ENCODE results near the gene TEPSIN.

Gene TEPSIN

DNA sequence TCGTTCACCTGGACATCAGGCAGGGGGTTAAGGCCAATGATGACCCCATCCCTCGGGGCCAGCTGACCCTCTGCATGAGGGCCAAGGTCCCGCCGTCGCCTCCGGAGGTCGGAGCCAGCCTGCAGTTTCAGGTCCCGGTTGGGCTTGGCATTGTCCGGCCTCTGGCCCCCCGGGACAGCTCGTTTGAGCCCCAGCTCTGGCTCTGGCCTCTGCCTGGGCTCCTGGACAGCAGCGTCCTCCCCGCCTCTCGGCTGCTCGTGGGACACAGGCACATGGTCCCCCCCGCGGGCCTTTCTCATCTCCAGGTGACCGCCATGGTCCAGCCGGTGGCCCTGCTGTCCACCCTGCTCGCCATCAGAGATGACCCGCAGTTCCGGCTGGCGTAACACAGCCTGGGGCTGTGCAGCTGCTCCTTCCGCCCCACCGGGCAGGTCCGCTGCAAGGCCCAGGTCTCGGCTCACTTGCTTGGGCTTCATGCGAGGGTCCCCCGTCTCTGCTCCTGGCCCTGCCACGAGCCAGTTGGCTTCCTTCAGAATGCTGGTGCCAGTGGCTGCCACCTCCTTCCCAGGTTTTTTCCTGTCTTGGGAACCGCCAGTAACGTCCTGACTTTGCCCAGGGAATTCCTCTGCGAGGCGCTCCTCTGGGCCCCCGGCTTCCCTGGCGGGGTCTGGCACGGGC is 6.9 kb upstream of the TEPSIN start:
- TF ChIP-seq CTCF (IDR thresholded peaks at IDR 0.05; ENCODE audit: borderline replicate concordance, insufficient read depth, low read depth, low read length): no peak
- H3K4me3 ChIP-seq (ENCODE audit: low read depth, low read length): no peak overlapping the region

- no peak overlapping the region for H3K4me3 ChIP-seq (ENCODE audit: low read depth, low read length)
- TF ChIP-seq CTCF (IDR thresholded peaks at IDR 0.05; ENCODE audit: borderline replicate concordance, insufficient read depth, low read depth, low read length): no peak
Observed at GRCh38 chr17:81245024-81245664, 6.3 kb upstream of the TEPSIN start.

DNA sequence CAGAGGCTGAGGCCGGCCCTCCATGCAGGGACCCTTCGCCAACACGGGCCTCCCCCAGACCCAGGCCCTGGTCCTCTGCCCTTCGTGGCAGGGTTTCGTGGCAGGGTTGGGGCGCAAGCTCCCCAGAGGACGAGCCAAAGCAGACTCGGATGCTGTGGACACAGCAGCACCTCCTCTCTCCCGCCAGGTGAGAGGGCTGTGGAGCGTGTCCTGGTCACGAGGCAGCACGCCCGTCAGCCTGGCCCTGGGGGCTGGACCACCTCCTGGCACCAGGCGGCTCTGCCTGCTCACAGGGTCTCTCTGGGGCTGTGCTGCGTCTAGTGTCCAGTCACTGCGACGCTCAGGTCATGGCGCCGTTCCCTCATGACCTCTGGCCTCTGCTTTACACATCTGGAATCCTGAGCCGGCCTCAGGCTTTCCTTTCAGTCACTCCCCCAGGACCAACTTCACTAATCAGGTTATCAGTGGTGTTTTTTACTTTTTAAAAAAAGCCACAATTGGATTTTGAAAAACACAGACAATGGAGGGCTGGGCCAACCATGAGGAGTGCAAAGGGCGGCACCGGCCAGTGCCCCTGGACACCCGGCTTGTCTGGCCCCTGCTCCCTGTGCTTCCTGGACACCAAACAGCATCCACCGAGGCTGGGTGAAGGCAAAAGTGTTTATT is 5.6 kb upstream of the TEPSIN start:
- H3K4me3 ChIP-seq (ENCODE audit: low read depth, low read length): no peak overlapping the region

DNA sequence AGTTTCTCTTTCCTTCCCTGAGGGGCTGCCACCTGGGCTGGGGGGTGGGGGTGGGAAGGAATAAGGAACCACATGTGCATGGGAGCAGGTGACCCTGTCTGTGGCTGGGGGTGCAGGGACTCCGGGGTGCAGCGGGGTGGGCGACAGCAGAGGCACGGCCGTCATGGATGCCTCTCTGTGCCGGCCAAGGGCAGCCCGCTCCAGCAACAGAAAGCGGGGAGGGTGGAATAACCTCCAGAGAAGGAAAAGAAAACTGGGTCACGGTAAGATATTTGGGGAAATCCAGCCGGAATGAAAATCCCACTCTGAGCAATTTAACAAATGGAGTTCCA is 4.4 kb upstream of the TEPSIN start:
- TF ChIP-seq CTCF (IDR thresholded peaks at IDR 0.05; ENCODE audit: borderline replicate concordance, insufficient read depth, low read depth, low read length): no peak
- no peak overlapping the region for H3K4me3 ChIP-seq (ENCODE audit: low read depth, low read length)

More for the DNA sequence above, 5.6 kb upstream of the TEPSIN start:
- TF ChIP-seq CTCF (IDR thresholded peaks at IDR 0.05; ENCODE audit: borderline replicate concordance, insufficient read depth, low read depth, low read length): no peak

DNA sequence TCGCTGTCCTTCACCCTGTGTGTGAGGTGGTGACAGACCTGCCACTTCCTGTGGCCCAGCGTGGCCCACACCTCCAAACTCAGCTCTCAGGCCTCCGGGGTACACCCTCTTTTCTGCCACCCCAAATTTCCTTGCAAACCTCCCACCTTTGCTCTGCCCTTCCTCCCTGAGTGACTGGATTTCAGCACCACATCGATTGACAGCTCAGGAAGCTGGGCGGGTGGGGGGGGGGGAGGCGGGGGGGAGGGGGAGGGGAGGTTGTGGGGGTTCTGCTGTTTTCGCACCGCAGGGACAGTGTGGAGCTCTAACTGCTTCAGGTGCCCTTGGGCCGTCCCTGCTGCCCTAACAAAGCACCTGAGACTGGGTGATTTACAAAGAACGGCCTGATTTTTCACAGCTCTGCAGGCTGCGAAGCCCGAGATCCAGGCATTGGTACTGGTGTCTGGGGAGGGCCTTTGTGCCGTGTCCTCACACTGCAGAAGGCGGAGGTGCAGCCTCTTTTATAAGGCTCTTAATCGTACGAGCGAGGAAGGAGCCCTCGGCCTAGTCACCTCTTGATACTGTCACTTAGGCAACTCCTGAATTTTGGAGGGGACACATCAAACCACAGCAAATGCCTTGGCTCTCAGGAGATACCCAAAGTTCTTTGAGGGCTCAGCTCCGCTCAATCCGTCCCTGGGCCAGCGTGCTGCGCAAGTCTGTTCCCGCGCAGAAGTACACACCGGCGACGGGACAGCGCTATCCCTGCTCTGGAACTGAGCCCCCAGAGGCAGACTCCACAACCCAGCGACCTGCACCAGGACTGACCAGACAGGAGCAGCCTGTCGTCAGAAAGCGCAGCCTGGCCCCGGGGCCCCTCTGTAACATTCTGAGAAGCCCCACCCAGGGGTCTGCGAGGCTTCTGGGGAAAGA is 3.8 kb upstream of the TEPSIN start:
- no peak for TF ChIP-seq CTCF (IDR thresholded peaks at IDR 0.05; ENCODE audit: borderline replicate concordance, insufficient read depth, low read depth, low read length)

DNA sequence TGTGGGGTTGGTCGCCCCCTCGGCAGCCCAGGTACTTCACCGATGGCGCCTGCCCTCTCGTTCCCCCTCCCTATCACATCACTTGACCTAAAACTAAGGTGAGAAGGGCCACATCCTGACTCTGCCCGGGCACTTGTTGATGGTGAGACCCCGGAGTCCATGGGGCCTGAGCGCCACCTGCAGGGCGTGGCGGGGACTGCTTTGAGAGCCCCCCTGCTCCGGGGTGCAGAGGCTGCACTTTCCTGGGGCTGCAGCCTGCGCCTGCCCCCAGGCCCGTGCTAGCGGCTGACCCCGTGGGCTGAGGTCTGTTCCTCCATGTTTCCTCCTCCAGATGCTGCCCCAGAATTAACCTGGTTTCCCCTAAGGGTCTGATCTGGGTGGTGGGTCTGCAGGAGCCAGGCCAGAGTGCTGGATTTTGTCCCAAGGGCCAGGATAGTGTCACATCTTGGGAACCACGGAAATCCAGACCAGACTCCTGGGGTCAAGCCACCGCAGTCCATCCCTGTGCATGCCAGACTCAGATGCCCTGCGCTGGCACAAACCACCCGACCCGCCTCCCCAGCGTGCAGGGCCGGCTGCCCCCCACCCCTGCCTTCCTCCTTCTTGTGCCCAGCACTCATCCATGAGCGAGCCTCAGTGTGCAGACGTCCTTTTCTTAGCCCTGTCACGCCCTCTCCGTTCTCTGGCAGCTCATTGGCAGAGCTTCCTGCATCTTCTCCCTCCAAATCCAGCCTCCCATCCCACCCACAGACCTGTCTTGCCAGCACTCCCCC is 3.0 kb upstream of the TEPSIN start:
- peak; percentile 94 for TF ChIP-seq CTCF (IDR thresholded peaks at IDR 0.05; ENCODE audit: borderline replicate concordance, insufficient read depth, low read depth, low read length)
- no peak overlapping the region for H3K4me3 ChIP-seq (ENCODE audit: low read depth, low read length)

More for the DNA sequence above, 3.8 kb upstream of the TEPSIN start:
- no peak overlapping the region for H3K4me3 ChIP-seq (ENCODE audit: low read depth, low read length)

All from GM12875 (cell line).